ENCODE data around the gene GATA3.

The GATA3 gene

DNA sequence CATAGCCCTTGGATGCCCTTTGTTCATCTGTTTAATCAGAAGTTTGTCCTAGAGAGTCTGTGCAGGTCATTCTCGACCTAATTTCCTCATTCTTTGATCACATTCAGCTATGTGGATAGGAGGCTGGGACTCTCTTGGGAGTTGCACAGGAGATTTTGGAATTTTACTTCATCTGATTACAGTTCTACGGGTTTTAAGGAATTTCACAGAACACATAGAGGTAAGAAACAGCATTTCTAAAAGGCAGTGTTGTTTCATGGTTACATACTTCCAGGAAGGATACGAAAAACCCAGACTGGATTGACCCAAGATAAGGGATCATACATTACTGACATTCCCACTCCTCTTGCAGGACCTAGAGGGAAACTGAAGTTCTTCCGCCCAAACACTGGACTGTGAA lies 45.9 kb downstream of the GATA3 start:
- no peak for DNase-seq (ENCODE audit: low read depth)

DNA sequence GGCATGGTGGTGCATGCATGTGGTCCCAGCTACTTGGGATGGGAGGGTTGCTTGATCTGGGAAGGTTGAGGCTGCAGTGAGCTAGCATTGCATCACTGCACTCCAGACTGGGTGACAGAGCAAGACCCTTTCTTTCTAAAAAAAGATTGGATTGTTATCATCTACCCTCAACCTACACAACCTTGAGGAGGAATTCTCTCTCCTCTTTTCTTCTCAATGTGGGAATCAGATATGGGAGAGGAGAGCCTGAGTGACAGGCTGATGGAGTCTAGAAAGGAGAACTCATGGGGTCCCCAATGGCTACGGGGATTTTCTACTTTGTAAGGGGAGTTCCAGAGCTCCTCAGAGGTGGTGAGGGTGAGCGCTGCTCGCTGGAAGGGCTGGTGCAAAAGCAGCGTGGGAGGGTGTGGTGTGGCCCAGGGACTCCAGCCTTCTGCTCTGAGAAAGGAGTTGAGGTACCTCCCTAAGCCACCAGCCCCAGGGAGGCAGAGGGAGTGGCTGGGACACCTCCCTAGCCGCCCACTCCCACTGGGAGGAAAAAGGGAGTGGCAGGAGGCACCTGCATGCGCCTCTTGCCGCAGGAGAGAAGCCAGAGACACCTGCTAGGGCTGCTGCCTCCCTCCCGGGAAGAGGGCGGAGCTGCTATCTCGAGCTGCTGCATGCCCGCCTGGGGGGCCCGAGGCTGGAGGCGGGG lies 48.4 kb downstream of the GATA3 start:
- DNase-seq (ENCODE audit: low read depth) = no peak

- DNase-seq (ENCODE audit: low read depth) = no peak
These were observed 49.1 kb downstream of the GATA3 start for GRCh38 chr10:8103543-8103942.

- DNase-seq (ENCODE audit: low read depth) = no peak
These were observed 49.5 kb downstream of the GATA3 start for GRCh38 chr10:8104005-8104404.

GRCh38 chr10:8104721-8105120 lies 50.2 kb downstream of the GATA3 start:
- no peak for DNase-seq (ENCODE audit: low read depth)

GRCh38 chr10:8105932-8106331 lies 51.4 kb downstream of the GATA3 start:
- no peak for DNase-seq (ENCODE audit: low read depth)

- DNase-seq (ENCODE audit: low read depth) = no peak
These were observed 57.9 kb downstream of the GATA3 start for GRCh38 chr10:8112230-8112905.

GRCh38 chr10:8112942-8113442 lies 58.5 kb downstream of the GATA3 start:
- no peak for DNase-seq (ENCODE audit: low read depth)

DNA sequence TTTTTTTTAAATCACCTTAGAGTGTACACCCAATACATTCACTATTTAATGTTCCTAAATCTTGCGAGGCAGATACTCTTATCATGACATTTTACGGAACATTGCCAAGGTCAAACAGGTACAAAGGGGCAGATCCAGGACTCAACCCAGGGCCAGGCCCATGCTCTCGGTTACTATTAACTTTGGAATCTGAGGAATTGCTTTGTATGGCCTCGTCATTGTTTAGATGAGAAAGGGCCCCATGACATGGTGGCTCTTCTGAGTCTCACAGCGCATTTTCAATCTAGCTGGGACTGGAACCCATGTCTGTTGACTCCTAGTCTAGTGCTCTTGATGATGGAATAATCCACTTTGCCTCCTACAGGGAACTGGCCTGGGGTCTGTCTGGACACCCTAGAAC lies 59.1 kb downstream of the GATA3 start:
- no peak for DNase-seq (ENCODE audit: low read depth)

DNA sequence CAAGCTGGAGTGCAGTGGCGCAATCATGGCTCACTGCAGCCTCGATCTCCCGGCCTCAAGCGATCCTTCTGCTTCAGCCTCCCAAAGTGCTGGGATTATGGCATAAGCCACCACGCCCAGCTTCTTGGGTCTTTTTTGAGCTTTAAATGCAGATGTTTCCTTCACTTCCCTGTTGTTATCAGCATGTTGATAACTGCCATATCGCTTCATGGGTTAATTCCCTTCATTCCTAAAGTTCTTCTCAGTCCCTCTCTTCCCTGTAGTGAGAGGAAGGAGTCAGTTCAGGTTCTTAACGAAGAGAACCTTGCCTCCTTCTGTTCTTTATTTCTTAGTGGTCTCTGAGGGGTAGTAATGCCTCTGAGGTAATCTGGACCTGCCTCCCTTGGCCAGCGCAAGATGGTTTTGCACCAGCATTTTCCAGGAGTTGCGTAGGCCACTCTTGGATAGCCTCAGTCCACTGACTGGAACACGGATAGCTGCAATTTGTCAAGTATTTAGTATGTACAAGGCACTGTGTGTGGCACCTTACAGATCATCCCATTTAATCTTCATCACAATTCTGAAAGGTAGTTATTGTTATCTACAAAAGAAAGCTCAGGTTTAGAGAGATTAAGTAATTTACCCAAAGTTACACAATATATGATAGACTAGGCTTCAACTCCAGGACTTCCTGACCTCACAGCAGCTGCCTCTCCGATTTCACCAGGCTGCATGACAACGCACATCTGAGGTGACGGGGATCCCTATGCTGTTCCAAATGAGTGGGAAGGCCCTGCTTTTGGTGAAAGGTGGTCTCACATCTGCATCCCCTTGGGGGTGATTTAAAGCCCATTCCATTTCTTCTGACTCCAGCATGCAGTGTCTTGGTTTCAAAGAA lies 60.5 kb downstream of the GATA3 start:
- no peak for DNase-seq (ENCODE audit: low read depth)

DNA sequence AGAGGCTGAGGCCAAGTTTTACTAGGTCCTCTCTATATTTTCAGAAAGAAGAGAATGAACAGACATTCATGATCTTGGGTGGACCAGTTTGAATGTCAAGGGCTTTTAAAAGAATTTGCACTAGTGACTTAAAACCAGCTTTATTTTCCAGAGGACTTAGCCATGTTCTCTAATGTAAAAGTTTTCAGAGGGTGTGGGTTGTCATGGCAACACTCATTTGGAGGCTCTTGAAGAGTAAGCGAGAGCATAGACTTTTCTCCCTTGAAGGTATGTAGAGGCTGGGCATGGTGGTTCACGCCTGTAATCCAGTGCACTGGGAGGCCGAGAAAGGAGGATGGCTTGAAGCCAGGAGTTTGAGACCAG lies 61.1 kb downstream of the GATA3 start:
- no peak for DNase-seq (ENCODE audit: low read depth)

- no peak for DNase-seq (ENCODE audit: low read depth)
These were observed 62.0 kb downstream of the GATA3 start for GRCh38 chr10:8116474-8116873.

DNA sequence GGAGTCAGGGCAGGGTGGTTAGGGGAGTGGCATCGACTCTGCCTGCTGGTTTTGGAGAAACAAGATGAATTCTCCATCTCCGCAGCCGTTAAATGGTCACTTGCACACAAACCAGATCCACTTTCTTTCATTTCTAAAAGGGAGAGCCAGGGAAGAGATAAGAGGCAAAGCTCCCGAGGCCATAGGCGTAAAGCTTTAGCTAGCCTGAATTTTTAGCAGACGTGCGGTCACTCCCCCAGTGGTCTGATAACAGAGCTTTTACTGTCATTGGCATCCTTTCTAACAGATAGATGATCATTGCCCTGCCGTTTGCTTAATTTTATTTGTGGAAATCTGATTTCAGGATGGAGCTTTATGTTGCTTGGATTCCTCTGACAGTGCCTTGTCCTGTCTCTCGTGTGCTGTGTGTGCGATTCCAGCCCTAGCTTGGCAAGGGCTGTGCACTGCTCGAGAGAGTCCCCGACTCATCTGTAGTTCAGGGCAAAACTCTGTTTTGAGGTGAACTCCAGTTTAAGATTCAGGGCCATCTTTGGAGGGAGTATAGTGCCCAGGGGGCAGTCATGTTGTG lies 62.5 kb downstream of the GATA3 start:
- no peak for DNase-seq (ENCODE audit: low read depth)

DNA sequence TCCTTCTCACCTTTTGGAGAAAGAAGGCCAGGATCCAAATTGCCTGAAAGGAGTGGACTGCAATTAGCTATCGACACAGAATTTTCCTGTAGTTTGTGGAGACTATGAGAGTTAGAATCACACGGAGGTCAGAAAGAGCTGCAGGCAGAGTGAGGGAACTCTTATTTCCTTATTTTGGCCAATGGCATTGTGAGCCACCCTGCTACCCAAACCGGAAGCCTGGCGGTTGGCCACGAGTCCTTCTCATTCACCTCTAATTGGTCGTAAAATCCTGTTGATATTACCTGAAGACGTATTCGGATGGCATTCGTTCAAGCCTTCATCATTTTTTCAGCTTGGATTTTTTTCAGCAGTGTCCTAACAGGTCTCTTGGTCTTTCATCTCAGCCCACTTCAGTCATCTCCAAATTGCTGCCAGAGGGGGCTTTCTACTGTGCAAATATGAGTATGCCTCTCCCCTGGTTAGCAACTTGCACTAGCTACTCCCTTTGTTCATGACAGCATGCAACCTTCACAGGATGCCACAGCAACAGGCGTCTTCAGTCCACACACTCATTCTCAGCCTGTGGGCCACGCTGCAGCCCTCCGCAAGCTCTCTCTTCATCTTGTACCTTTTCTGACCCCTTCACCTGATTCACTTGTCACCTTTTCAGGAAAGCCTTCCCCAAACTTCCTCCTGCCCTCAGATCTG lies 66.9 kb downstream of the GATA3 start:
- DNase-seq (ENCODE audit: low read depth) = no peak

GRCh38 chr10:8122611-8123369 lies 68.3 kb downstream of the GATA3 start:
- no peak for DNase-seq (ENCODE audit: low read depth)

GRCh38 chr10:8124436-8124835 lies 69.9 kb downstream of the GATA3 start:
- no peak for DNase-seq (ENCODE audit: low read depth)

All from stimulated activated CD4-positive, alpha-beta T cell treated with anti-CD3 and anti-CD28 coated beads, Interleukin-2, amount 100 ng/mL, for 4 hours (primary cell).